GM18511 (cell line): ENCODE data around the gene NOB1.
"Not testable (repeated sequence)": the region's sequence is repeated elsewhere in the genome, so short reads cannot be mapped to it uniquely, and the experiment has no call there.

Experiments
- ATAC-seq: cut with Tn5 transposase; IDR thresholded peaks from one replicate; pipeline ENCODE4 v1.9.1; 2021; ENCODE audit warnings: mild to moderate bottlenecking, moderate library complexity; ENCODE audit not compliant: unreplicated experiment

The NOB1 gene

DNA sequence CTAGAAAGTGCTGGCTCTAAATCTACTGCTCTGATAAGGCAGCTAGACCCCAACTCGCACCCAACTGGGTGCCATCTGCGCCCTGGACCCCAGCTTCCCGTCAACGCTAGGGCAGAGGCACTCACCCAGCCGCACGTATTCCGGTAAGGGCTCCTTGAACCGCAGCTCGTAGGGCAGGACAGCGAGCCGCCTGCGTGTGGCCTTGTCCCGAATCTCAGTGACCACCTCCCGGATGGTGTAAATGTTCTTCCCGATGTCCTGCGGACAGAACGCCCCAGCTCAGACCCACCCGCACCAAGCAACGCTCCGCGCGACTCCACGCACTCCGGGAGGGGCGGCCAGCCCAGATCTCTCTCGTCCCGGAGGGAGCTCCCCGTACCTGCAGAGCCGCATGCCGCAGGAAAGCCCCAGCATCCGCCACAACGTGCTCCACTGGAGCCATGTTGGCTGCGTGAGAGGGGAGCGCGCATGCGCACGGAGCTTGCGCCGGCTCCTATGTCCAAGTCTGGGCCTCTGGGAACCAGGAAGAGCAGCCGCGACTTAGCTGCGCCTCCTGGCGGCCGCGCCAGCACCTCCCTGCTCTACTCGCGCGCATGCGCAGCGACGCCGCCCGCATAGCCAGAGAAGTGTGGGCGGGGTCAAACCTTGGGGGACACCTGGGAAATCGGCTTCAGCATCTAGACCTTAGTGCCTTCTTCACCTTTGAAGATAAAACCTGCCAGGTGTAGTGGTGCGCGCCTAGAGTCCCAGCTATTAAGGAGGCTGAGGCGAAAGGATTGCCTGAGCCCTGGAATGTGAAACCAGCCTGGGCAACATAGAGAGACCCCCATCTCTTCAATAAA is at the start of gene NOB1:
TSS of gene NOB1 (minus strand) at position 458 of the 842 bp plus-strand sequence. CDS start at position 442, 16 bp downstream.
- ATAC-seq, result peak; percentile 96

DNA sequence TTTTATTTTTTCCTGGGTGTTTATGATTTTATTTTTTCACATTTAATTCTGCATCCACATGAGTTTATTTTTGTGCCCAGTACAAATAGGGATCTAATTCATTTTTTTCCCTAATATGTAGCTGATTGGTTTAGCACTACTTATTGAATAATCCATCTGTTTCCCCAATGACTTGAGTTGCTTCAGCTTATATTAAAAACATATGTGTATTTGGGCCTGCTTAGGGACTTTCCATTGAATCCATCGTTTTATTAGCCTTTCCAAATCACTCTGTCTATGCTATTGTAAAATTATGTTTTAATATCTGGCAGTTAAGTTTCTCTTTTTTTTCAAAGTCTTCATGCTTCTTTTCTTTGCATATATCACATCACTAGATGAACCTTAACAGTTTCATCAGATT is 49.6 kb upstream of the NOB1 start:
- ATAC-seq, result no peak

DNA sequence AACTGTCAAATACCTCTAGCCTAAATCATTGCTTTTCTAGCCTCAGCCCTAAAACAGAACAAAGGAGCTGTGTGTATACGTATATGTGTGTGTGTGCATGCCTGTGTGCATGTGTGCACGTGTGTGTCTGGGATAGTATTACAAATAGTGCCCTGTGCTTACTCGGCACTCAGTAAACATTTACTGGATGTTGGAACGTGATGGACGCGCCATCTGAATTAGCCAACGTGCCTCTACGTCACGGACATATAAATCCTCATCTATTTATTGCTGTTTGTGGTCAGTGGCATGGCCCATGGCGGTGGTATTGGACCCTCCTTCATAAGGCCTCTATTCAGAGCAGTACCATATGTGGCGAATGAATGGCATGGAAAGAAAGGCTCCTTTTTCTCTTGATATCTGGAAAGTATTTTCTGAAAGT is 44.9 kb upstream of the NOB1 start:
- ATAC-seq, result no peak

DNA sequence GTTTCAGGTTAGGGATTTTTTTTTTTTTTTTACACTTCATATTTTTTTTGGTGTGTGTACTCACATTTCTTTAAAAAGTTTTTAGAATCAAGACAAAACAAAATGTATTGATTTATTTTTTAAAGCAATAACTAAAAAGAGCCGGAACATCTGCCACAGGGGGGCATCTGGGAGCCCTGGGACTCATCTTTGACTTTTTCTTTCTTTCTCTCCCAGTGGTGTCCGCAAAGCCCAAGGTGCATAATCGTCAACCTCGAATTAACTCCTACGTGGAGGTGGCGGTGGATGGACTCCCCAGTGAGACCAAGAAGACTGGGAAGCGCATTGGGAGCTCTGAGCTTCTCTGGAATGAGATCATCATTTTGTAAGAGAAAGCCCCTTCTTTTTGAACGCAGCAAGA is 43.7 kb upstream of the NOB1 start:
- ATAC-seq, result no peak

DNA sequence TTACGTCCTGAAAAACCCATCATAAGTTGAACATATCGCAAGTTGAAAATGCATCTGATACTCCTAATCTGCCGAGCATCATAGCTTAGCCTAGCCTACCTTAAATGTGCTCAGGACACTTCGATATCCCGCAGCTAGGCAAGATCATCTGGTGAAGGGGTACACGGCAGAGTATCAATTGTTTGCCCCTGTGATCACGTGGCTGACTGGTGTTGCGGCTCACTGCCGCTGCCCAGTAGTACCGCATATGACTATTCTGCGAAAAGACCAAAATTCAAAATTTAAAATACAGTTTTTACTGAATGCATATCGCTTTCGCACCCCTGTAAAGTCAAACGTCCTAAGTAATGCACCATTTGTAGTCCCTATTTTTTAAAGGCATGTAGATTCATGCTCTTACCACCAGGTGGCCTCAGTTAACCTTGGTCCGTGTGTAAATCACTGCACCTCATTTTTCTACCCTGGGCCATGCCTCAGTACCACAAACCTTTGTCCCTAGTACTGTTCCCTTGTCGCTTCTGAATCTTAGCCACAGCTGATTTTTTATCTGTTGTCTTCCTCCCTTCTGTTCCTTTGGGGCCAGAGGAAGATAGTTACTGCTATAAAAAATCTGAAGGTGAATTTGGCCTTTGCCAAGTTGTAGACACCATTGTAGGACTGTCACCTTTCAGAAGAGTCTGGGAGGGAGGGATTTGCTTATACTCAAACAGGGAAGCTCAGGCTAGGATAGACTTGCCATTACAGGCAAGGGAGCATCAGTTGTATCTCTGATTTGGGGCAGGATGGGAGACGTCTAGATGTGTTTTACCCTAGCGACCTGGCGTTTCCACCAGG is 41.8 kb upstream of the NOB1 start:
- no peak for ATAC-seq

DNA sequence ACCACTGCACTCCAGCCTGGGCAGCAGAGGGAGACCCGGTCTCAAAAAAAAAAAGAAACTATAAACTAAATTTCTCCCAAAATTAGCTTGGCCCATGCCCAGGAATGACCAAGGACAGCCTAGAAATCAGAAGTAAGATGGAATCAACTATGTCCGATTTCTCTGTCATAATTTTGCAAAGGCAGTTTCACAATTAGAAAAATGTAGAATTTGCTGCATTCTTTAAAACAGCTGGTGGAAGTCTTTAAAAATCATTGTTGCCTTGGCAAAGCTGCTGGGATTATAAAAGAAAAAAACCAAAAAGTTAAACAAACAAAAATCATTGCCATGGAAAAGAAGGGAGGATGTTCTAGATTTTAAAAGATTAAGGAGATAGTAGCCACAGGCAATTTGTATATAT is 39.8 kb upstream of the NOB1 start:
- ATAC-seq, result no peak

DNA sequence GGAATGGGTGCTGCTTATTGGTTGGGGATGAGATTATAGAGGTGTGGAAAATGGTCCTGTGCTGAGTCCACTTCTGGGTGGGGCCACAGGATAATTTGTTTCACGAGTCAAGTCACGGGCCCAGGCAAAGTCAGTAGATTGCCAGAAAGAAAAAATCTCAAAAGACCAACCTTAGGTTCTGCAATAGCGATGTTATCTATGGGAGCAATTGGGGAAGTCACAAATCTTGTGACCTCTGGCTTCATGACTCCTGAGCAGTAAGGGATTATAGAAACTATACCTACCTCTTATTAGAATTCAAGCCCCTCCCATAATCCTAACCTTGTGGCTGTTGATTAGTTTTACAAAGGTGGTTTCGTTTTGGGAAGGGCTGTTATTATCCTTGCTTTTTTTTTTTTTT is 38.8 kb upstream of the NOB1 start:
- no peak for ATAC-seq

DNA sequence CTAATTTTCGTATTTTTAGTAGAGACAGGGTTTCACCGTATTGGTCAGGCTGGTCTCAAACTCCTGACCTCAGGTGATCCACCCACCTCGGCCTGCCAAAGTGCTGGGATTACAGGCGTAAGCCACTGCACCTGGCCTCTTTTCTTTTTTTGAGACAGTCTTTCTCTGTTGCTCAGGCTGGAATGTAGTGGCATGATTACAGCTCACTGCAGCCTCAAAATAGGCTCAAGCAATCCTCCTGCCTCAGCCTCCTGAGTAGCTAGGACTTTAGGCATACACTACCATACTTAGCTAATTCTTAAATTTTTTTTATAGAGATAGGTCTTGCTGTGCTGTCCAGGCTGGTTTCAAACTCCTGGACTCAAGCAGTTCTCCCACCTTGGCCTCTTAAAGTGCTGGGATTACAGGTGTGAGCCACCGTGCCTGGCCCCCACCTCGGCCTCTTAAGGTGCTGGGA is 36.7 kb upstream of the NOB1 start:
- ATAC-seq, result not testable (repeated sequence)

DNA sequence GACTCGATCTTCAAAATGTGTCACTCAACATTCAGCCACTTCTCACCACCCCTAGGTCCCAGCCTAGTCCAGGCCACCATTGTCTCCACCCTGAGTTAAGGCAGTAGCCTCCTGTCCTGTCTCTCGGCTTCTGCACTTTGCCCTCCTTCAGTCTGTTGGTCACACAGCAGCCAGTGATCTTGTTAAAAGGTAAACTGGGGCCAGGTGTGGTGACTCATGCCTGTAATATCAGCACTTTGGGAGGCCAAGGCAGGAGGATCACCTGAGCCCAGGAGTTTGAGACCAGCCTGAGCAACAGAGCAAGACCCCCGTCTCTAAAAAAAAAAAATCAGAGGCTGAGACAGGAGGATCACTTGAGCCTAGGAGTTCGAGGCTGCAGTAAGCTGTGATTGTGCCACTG is 33.2 kb upstream of the NOB1 start:
- ATAC-seq, result no peak

DNA sequence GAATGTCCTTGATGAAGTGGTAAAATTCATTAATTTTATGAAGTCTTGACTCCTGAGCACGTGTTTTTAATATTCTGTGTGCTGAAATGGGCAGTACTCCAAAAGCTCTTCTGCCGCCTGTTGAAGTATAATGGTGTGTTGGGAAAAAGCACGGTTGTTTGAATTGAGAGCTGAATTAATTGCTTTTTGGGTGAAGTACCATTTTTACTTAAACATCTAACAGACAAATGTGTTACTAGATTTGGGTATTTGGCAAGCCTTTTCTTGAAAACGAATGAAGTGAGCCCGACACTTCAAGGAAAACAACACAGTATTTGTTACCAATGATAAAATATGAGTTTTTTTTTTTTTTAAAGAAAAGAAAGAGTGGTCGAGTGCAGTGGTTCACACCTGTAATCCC is 29.9 kb upstream of the NOB1 start:
- ATAC-seq, result no peak

DNA sequence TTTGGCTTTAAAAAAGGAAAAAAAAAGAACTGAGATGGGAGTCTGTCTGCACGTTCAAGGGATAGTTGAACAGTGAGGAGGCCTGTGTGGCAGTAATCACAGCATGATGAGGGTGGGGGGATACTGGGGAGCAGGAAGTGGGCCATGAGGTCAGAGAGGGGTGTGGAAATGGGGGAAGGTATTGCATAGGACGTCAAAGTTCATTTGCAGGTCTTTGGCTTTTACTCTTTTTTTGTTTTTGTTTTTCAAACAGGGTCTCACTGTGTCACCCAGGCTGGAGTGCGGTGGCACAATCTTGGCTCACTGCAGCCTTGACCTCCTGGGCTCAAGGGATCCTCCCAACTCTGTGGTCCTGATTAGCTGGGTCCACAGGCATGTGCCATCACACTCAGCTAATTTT is 26.4 kb upstream of the NOB1 start:
- ATAC-seq, result no peak

DNA sequence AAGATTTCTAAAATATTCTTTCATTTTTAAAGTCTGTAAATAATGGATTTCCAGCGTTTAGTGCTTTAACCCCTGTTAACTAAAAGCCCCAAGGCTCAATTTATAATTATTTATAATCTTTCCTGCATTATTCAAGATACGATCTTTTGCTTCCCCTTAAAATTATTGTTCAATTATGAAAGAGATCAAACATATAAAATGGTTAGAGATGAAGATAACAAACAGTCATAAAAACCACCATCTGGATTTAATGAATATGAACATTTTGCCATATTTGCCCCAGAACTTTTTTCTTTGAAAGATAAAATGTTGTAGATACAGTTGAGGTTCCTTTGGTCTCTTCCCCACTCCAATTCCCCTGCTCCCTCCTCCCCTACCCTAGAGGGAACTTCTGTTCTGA is 25.0 kb upstream of the NOB1 start:
- ATAC-seq, result no peak

DNA sequence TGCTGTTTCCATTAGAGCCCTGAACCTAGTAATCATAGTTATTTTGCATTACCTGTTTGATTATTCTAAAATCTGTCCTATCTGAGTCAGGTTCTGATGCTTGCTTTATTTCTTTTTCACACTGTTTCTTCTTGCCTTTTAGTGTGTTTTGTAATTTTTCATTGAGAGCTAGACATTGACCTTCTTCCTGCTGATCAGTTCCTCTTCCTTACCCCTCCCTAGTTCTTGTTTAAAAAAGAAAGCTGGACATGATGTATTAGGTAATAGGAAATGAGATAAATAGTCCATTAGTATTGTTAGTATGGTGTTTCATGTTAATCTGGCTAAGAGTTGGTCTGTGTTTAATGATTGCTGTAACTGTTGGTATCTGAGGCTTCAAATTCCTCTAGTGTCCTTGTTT is 20.8 kb upstream of the NOB1 start:
- no peak for ATAC-seq

DNA sequence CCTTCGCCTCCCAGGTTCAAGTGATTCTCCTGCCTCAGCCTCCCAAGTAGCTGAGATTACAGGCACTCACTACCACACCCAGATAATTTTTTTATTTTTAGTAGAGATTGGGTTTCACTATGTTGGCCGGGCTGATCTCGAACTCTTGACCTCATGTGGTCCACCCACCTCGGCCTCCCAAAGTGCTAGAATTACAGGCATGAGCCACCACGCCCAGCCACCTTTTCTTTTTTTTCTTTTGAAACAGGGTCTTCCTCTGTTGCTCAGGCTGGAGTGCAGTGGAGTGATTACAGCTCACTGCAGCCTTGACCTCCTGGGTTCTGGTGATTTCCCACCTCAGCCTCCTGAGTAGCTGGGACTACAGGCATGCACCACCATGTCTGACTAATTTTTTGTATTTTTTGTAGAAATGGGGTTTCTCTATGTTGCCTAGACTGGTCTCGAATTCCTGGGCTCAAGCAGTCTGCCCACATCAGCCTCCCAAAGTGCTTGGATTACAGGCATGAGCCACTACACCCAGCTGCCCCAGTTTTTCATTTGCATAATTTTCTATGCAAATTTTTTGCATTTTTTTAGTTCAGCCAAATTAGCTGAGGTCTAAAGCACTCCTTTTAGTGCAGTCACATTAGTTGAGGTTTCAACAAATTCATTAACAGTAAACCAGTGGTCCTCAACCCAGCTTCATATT is 18.7 kb upstream of the NOB1 start:
- ATAC-seq, result no peak

DNA sequence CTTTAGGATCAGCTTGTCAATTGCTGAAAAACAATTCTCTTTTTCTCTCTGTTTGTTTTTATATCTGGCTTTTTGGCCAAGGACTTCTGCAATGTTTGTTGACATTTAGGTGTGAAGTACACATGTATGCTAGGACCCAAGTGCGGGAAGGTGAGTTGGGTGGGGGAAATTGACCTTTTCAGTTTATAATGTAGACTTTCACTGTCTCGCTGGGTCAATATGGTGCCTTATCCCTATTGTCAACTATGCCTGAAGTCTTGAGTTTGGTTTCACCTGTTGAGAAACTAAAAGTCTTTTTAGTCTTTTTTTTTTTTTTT is 16.9 kb upstream of the NOB1 start:
- ATAC-seq, result no peak

DNA sequence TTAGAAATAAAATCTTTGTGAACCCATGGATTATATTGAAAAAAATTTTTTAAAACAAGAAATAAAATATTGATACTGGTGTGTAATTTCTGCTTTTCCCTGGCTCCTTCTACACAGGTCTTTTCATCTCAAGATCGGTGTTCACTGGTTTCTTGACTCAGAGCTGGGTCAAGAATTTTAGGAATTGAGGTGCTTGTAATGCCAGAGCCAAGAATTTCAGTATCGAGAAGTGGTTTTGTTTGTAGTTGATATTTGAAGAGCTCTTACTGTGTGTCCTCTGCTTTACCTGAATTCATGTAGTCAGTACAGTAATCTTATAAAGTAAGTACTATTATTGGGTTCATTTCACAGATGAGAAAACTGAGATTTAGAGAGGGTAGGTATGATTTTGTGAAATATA is 14.7 kb upstream of the NOB1 start:
- no peak for ATAC-seq

DNA sequence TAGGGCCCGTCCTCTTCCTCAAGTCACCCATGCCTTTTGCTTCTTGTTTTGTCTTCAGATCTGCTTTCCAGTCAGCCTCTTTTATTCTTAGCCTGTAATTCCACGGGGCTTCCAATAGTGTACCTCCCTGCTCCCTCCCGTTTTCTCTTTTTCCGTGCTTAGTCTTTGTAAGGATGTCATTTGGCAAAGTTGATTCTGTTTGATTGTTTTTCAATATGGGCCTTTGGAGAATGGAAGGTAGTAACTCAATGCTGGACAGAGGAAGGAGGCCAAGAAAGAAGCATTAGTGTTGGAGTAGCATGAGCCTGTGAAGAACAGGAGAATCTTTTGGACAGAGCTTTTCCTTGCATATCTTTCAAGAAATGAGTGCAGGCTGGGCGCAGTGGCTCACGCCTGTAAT is 13.9 kb upstream of the NOB1 start:
- no peak for ATAC-seq

DNA sequence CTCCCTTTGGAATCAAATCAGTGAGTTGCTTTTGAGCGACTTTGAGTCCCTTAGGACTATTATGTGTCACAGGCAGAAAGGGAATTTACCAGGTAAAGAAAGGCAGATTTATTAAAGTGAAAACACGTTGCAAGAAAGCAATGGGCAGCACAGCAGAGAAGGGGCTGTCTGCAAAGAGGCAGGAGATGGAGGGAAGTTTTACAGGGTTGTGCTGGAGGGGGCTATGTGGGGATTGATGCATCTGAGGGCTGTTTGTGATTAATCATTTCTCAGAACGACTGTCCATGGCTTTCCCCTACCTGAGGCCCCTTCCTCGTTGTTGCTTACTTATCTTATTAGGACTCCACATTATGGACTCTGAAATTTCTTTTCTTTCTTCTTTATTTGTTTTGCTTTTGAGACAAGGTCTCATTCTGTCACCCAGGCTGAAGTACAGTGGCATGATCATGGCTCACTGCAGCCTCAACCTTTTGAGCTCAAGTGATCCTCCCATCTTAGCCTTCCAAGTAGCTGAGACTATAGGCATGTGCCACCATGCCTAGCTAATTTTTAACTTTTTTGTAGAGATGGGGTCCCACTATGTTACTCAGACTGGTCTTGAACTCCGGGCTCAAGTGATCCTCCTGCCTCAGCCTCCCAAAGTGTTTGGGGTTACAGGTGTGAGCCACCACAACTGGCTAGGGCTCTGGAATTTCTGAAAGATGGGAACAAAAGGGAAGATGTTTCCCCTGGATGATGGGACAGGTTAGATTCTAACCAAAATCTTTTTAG is 12.9 kb upstream of the NOB1 start:
- ATAC-seq, result no peak

DNA sequence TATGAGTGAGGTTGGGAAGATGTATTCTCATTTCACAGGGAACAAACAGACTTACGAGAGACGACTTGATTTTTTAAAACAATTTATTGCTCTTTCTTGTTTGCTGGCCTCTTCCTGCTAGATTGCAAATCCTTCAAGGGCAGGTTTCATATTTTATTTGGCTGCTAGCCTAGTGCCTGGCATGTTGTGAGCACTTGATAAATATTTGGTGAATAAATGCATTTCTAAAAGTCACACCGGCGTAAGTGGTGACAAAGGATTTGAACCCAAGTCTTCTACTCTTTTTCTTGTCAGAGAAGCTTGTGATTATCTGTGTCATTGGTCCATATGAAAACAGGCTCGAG is 8.8 kb upstream of the NOB1 start:
- no peak for ATAC-seq

DNA sequence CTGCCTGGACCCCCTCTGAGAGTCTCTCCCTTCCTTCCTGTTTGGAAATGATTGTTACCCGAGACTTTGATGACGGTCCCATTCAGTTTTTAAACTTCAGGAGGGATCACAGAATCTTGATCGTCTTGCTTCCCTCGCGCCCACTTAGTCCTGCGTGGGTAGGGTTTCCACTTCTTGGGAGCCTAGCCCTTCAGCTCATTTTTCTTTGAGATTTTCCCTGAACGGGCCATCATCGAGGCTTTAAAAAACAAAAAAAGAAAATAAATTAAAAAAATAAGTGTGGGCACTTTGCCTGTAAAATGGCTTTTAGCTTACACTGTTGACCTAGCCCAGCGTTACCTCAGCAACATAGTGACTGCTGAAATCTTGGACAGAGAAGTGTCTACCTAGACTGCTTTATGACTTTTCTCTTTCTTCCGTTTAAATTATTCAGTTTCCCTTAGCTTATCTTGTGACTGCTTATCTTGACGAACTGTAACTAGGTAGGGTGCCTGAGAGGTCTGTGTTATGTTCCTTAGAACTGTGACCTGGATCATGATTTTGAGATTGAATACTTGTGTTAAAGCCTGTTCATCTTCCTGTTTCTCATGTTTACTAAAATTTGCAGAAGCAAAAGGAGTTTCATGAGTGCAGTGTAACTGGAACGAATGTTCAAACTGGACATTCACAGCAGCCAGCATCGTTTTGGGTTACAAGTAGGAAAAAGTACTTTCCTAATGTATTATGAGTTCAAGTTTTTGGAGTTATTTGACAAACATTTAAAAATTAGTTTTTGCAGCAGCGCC is 8.3 kb upstream of the NOB1 start:
- peak; percentile 16 for ATAC-seq
